NCI-H524 (cell line): ENCODE results near the gene GORASP2.
A peak's percentile ranks its signal among the peaks of the same experiment; 100 is the strongest.

Experiments
- DNase-seq, 2 experiments: peaks; one replicate each; lab custom pipeline; 2025; lab: John Stamatoyannopoulos, UW

The GORASP2 gene

DNA sequence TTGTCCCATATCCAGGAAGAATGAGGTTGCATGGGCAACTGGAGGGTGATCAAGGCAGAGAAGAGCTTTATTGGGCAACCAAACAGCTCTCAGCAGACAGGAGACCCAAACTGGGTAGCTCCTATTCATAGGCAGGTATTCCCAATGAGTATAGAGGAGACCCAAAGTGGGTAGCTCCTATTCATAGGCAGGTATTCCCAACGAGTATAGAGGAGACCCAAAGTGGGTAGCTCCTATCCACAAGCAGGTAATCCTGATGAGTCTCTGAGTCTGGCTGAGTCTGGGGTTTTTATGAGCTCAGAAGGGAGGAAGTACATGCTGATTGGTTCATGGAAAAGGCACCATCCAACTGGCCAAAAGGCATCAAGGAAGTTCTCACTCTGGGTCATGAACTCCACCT, 5.3 kb upstream of the GORASP2 start:
- DNase-seq = no peak

DNA sequence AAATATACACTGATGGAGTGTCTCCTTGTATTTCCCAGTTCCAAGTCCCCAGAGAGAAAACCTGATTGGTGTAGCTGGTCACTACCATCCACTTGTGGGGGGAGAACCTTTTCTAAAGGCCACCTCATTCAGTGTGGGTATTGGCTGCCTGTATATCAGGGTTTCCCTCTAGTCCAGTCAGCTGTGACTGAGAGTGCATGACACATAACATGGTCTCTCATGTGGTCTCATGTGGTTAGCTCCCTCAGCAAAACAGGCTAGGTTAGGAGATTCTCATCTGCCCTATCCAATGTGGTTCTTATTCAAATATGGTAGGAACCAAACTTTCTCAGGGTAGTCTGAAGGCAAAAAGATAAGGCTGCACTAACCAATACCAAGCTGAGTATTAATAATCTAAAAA, 4.1 kb upstream of the GORASP2 start:
- no peak for DNase-seq

DNA sequence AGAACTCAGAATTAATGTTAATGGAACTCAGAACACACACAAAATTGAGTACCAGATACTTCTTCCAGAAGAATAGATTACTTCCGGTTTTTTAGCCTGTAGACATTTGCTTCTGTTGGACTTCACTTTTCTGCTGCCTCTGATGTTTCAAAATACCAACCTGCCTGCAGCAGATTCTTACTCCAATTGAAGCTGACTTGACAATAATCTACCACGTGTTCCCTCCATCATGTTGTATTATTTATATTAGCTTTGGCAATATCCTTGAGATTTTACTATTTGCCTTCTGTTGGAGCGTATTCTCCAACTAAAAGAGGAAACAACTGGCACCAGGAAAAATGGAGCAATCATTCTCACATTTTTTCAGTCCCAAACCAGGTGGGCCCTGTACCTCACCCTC, 3.1 kb upstream of the GORASP2 start:
- DNase-seq = no peak

DNA sequence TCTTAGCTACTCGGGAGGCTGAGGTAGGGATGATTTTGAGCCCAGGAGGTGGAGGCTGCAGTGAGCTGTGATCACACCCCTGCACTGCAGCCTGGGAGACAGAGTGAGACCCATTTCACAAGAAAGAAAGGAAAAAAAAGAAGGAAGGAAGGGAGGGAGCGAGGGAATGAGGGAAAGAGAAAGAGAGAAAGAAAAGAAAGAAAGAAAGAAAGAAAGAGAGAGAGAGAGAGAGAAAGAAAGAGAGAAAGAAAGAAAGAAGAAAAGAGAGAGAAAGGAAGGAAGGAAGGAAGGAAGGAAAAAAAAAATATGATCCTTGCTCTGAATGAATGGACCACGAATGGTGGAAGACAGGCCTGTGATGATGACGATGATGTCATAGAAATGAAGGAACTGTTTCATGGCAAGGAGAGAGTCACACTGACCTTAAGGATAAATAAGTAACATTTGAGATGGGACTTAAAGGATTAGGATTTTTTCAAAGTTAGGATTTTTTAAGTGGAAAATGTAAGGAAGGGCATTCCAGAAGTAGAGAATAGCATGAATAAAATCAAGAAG, 2.2 kb upstream of the GORASP2 start:
- no peak for DNase-seq

DNA sequence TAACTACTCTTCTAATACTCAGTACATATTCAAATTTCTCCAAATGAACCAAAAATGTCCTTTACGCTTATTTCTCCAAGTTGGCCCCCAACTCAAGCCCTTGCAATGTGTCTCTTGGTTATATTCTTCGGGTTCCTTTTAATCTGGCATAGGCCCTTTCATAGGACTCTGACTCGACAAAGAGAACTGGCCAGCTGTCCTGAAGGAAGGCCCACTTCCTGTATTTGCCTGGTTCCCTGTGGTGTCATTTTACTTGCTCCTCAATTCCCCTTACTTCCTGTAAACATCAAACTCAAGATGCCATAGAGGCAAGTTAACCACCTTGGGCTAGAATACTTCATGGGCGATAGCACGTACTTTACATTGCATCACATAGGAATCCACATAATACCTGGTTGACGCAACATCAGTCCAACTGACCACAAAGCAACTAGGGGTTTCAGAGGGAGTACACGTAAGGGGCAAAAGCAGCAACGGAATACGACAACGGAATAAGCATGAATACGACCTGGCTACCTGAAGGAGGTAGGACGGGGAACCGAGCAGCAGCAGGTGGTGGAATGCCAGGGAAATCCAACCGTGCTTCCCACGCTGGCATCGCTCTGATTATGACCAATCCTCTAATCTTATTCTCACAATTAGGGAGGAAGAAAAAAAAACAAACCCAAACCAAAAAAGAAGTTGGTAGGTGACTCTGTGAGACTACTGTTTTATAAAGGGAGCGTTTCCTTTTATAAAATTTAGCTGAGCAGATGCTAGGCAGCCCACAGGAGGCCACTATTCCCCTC, 823 bp upstream of the GORASP2 start:
- peak; percentile 16 to 28 for DNase-seq

DNA sequence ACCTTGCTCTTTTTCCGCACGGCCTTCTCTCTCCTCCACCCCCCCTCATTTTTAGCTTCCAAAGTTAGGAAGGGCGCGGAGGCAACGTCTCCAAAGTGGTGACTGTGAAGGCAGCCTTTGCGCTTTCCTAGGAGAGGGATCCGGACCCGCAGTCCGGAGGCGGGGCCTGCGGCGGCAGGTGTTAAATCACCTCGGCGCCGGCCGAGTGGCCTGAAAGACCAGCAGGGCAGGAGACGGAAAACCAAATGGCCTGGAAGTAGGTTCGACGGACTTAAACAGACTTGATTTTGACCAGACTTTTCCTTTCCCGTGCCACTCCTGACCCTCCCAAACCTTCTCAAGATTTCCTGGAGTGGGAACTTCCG, 615 bp downstream of the GORASP2 start:
- DNase-seq = peak in 1 of 2 experiments; percentile 43

DNA sequence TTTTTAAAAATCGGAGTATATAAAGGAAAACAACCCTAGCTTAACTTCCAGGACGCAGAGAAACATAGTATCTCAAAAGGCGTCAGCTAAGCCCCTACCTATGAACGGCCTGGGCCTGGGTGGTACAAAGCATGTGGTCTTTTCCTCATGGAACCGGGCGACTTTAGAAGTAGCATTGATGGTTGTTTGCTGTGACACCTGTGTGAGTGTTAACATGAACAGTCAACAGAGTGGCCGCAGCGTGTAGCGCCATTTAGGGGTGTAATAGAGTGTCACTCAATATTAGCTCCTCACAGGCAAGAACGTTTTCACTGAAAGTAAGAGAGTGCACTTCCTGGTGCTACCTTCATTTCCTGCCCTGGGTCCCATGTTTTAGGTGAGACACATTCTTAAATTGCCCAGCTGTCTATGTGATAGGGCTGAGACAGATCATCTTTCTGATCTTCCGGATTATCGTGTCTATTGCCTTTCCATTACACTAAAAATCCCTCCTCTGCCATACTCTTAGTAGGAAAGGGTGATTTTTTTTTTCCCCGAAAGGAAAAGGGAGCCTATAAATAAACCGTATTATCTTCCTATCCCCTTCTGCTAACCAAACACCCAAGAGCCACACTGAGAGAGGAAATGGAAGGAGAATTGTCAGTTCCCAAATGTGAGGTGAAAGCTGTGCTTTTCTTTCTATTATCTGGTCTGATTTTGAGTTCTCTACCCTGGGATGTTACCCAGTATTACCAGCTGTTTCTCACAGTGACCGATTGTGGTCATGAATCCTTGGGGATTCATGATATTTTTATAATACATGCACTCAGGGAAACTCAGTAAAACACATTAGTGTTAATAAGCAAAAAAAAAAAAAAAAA, 1.3 kb downstream of the GORASP2 start:
- DNase-seq = peak; percentile 72 to 81

DNA sequence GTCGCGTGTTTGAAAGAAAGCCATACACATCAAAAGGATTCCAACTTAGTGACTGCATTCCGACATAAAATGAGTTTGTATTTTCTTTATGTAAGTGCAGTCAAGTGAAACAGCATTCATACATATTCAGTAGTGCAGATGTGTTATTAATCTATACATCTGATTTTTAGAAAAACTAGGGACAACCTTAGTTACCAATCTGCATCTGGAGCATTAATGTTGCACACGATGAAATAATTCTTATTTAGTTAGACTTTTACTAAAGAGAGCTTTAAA, 1.9 kb downstream of the GORASP2 start:
- no peak for DNase-seq

DNA sequence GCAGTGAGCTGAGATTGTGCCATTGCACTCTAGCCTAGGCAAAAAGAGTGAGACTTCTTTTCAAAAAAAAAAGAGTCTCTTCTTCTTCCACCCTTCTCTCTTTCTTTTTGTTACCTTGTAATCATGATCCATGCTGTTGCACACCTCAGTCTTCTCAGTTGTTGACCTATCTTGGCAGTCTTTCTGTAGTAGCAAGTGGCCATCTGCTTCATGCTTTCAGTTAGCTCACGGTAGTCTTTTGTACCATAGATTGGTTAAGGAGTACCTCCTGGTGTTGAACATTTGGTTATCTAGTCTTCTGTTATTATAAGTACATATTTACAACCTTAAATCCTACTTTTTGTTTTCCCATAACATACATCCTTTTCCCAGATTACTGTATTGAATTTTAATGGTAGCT, 3.1 kb downstream of the GORASP2 start:
- peak in 1 of 2 experiments; percentile 18 for DNase-seq

DNA sequence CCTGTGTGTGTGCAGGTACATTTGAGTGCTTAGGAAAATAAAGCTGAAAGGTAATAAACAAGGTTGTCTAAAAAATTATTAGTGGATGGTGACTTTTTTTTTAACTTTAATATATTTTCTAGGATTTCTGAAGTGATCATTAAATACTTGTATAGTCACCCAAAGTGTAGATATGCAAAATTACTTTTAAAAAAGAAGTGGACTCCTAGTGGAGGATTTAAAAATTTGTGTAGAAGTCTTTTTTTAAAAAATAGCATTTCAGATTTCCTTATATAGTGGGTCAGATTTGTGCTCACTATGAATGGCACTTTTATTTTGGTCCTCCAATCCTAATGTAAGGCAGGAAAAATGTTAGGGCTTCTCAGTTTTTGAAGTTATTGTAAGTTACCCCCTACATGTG, 3.9 kb downstream of the GORASP2 start:
- DNase-seq = no peak

DNA sequence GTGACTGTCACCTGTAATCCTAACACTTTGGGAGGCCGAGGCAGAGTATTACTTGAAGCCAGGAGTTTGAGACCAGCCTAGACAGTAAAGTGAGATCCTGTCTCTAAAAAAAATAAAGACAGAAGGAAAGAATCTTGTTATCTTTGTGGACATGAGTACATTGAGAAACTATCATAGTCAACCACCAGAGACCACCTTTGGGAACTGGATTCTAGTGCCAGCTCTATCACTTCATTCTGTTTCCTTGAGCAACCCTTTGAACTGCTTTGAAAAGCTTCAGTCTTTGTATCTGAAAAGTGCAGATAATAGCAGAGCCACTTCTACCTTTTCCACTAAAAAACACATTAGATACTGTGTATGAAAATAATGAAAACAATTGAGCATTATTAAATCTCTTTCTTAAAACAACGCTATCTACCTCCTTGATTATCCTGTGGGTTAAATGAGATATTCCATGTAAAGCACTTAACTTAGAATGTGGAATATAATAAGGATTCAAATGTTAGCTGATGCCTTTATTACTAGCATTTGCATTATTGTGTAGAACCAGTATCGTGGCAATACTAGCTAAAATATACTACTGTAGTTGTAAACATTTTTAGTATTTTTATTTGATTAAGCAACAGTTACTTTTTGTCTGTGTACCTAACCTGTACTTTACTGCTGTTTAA, 8.8 kb downstream of the GORASP2 start:
- DNase-seq = no peak

DNA sequence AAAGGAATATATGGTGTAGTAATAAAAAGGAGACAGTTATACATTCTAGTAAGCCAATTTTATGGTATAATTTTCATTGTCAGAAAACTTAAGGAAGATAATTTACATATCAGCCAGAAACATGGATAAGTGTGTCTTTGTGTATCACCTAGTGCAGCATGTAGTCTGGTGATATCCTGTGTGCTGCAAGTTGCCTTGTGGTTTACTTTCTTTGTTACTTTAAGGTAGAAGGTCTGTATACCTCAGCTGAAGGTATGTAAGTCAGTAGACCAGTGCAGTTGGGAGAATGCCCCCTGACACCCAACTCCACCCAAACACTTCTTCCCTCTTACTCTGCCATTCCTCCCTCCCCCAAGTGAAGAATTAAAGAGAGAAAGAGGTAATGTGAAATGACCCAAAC, 11.0 kb downstream of the GORASP2 start:
- DNase-seq = no peak

DNA sequence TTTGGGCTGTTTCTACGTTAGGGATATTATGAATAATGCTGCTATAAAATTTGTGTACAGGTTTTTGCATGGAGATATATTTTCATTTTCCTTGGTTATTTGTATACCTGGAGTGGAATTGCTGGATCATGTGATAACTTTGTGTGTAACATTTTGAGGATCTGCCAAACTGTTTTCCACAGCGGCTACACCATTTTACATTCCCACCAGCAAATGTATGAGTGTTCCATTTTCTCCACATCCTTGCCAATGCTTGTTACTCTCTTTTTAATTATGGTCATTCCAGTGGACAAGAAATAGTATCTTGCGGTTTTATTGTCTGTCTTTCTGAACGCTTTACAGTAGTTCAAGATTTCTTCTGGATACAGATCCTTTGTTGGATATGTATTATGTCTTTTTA, 13.6 kb downstream of the GORASP2 start:
- no peak for DNase-seq

DNA sequence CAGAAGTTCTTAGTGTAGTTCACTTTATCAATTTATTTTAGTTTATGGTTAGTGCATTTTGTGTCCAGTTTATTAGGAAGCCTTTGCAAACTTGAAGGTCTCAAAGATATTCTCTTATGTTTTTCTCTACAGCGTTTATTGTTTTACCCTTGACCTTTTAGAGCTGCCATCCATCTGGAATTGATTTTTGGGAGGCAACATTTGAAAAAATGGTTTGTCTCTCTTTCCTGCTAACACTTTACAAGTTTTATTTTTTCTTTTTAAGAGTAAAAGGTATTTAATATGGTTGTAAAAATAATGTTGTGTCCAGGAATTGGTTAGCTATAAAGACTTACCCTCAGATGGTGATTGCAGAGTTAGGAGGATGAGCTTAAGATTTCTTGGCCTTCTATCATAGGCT, 14.0 kb downstream of the GORASP2 start:
- DNase-seq = no peak

DNA sequence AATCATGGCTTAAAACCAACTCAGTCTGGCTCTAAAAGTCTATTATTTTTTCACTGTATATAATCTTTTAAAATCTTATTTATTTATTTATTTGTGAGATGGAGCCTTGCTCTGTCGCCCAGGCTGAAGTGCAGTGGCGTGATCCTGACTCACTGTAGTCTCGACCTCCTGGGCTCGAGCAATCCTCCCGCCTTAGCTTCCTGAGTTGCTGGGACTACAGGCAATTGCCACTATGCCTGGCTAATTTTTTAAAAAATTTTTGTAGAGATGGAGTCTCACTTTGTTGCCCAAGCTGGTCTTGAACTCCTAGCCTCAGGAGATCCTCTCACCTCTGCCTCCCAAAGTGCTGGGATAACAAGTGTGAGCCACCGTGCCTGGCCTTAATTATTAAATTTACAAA, 14.5 kb downstream of the GORASP2 start:
- DNase-seq = no peak

DNA sequence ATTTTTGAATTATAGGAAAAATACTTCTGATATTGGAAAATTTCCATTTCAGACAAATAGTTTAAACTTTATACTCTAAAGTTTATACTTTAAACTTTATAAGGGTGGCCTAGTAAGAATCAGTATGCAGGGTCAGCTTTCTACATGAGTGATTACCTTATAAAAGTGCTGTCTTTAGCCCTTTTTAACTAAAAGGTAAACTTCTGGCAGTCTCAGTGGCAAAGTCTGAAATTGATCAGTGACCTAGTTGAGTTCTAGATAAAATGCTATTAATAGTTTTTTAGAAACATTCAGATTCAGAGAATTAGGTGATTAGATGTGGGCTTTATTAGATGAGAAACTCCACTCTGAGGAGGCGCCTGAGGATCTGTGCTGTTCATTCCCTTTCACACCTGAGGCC, 15.5 kb downstream of the GORASP2 start:
- DNase-seq = no peak

DNA sequence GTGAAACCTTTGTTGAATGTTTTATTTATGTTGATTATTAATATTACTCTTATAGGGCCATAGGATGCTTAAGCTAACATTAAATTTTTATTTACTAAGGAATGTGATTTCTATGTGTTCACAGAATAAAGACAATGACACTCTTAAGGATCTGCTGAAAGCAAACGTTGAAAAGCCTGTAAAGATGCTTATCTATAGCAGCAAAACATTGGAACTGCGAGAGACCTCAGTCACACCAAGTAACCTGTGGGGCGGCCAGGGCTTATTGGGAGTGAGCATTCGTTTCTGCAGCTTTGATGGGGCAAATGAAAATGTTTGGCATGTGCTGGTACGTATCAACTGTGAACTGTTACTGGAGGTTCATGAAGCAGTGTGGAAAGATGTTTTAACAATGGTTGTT, 20.4 kb downstream of the GORASP2 start:
- no peak for DNase-seq

DNA sequence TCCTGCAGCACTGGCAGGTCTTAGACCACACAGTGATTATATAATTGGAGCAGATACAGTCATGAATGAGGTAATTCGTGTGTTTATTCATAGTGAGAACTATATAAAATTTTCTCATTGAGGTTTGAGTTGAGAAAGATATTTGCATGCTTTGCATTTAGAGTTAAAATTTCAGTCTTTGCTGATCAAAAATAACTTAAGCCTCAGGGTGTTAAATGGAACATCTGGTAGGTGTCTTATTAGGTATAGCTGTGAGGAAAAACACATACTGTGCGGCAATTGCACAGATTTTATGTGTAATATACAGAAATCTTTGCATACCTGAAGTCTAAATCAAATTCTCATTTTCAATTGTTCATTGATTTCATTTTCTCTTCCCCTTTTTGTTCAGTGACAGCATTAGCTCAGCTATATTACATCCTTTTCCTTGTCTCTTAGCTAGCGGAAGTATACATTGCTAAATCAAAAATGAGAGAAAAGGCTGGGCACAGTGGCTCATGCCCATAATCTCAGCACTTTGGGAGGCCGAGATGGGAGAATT, 21.2 kb downstream of the GORASP2 start:
- DNase-seq = no peak

DNA sequence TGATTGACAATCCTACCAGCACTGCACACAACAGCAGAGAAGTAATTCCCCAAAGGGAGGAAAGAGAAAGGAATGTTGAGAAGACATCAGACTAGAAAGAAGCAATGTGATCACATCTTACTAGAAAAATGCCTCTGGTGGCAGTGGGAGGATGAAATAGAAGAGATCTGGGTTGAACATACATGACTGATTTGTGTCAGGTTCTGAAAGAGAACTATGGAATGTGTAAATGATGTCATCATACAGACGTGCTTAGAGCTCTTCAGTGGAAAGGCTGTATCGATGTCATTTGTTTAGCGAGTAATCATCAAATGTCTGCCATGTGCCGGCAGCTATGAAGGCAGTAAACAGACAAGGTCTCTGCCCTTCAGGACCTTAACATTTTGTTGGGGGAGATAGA, 24.9 kb downstream of the GORASP2 start:
- no peak for DNase-seq

DNA sequence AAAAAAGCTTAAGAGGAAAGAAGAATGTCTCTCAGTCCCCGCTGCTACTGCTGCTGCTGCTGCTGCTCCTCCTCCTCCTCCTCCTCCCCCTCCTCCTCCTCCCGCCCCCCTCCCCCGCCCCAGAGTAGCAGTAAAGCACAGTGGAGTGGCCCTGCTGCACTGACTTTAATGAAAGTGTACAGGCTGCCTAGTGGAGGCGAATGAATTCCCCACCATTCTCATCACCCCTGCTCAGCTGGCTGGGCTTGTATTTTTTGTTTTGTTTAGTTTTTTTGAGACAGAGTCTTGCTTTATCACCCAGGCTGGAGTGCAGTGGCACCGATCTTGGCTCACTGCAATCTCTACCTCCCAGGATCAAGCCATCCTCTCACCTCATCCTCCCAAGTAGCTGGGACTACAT, 34.3 kb downstream of the GORASP2 start:
- DNase-seq = no peak

DNA sequence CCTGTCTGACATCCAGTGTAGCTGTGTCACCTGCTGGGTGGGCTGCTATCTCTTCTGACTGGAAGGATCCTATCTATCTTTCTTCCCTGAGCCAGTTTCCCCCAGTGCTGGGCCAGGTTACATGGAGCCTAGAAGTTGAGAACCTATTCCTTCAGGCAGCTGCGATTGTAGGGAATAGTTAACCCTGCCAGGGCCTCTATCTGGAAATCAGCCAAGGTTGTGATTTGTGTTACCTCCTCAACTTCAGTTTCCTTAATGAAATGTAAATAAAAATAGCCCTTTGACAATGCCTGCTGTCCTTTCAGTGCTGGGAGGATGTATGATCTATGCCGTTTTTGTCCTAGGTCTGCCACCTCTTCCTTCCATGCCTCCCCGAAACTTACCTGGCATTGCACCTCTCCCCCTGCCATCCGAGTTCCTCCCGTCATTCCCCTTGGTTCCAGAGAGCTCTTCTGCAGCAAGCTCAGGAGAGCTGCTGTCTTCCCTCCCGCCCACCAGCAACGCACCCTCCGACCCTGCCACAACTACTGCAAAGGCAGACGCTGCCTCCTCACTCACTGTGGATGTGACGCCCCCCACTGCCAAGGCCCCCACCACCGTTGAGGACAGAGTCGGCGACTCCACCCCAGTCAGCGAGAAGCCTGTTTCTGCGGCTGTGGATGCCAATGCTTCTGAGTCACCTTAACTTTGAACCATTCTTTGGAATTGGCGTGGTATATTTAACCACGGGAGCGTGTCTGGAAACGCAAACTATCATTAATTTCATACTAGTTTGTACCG, 36.6 kb downstream of the GORASP2 start:
- DNase-seq = no peak
